Measurements from ENCODE around the gene MTHFSD.

DNA sequence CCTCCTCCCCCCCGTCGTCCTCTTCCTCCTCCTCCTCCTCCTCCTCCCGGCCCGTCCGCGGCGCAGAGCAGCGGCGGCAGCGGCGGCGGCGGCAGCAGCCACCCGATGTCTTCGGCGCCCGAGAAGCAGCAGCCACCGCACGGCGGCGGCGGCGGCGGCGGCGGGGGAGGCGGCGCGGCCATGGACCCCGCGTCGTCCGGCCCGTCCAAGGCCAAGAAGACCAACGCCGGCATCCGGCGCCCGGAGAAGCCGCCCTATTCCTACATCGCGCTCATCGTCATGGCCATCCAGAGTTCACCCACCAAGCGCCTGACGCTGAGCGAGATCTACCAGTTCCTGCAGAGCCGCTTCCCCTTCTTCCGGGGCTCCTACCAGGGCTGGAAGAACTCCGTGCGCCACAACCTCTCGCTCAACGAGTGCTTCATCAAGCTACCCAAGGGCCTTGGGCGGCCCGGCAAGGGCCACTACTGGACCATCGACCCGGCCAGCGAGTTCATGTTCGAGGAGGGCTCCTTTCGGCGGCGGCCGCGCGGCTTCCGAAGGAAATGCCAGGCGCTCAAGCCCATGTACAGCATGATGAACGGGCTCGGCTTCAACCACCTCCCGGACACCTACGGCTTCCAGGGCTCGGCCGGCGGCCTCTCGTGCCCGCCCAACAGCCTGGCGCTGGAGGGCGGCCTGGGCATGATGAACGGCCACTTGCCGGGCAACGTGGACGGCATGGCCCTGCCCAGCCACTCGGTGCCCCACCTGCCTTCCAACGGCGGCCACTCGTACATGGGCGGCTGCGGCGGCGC, 44.4 kb downstream of the MTHFSD start, which contains the start of gene FOXF1:
- TF ChIP-seq POLR2A (IDR thresholded peaks at IDR 0.05; ENCODE audit: low read depth, low read length) (no peak), EZH2 (IDR thresholded peaks at IDR 0.05; ENCODE audit: borderline replicate concordance, low read depth, low read length, severe bottlenecking) (peak; percentile 88), CTCF (IDR thresholded peaks at IDR 0.05; ENCODE audit: extremely low read depth in 1 of 2, insufficient read depth in 1 of 2, low read depth in 1 of 2, low read length in 2 of 2) (no peak)
